NCI-H1436 (cell line): ENCODE data around the gene TUBAL3.
"Not testable (repeated sequence)": the region's sequence is repeated elsewhere in the genome, so short reads cannot be mapped to it uniquely, and the experiment has no call there.

Source experiments
- DNase-seq: peaks from one replicate; lab custom pipeline; 2025; lab: John Stamatoyannopoulos, UW

TUBAL3 gene

DNA sequence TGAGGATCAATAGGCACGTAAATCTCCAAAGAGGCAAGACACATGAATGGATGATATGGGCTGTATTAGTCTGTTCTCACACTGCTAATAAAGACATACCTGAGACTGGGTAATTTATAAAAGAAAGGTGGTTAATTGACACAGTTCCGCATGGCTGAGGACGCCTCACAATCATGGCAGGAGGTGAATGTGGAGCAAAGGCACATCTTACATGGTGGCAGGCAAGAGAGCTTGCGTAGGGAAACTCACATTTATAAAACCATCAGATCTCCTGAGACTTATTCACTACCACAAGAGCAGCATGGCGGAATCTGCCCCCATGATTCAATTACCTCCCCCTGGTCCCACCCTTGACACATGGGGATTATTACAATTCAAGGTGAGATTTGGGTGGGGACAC is 25.4 kb downstream of the TUBAL3 start:
- DNase-seq: not testable (repeated sequence)

DNA sequence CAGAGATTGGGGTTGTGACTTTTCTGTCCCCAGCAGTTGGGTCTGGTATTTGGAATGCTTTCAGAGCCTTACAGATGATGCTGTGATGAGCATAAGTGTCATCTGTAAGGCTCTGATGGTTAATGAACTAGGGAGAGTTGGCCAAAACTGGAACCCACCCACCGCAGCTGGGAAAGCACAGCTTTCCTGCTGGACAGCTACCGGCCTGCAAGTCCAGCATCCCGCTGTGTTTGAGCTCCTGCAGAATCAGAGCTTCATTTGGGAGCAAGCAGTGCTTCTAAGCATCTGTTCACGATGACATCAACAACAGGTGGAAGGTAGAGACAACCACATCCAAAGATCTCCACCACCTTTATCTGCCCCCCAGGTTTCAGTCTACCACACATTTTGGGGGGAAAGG is 28.2 kb downstream of the TUBAL3 start:
- no peak for DNase-seq

DNA sequence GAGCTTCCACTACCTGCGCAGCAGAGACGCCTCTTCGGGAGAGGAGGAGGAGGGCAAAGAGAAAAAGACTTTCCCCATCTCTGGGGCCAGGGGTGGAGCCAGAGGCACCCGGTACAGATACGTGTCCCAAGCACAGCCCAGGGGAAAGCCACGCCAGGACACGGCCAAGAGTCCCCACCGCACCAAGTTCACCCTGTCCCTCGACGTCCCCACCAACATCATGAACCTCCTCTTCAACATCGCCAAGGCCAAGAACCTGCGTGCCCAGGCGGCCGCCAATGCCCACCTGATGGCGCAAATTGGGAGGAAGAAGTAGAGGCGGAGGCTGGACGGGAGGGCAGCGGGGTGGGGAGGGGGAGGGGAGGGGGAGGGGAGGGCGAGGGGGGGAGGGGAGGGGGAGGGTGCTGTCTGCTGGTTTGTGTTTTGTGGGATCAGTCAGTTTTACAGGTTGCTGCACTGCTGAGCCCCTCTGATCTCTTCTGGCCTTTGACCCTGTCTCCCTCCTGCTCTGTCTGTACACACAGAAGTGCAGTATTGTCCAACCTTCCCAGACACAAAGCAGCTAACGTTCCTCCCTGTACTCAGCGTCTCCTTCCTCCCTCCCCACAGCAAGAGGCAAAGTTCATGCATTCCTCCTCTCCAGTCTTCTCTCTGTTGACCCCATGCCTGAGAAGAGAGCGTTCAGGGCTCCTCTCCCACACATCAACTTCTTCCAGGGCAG is 30.6 kb downstream of the TUBAL3 start:
- DNase-seq: no peak

DNA sequence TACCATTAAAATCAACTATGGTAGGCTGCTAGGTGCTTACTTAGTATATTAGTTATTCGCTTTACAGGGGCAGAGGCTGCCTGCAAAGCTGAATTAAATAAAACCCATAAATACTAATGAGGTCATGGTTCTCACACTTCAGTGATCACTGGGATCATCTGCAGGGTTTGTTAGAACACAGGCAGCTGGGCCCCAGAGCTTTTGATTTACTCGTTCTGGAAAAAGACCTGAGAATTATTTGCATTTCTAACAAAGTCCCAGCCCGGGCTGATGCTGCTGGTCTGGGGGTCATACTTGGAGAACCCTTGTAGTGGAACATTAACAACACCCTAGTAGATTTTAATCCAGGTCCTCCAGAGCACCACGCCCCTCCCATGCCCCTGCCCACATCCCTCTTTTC is 31.3 kb downstream of the TUBAL3 start:
- no peak for DNase-seq

DNA sequence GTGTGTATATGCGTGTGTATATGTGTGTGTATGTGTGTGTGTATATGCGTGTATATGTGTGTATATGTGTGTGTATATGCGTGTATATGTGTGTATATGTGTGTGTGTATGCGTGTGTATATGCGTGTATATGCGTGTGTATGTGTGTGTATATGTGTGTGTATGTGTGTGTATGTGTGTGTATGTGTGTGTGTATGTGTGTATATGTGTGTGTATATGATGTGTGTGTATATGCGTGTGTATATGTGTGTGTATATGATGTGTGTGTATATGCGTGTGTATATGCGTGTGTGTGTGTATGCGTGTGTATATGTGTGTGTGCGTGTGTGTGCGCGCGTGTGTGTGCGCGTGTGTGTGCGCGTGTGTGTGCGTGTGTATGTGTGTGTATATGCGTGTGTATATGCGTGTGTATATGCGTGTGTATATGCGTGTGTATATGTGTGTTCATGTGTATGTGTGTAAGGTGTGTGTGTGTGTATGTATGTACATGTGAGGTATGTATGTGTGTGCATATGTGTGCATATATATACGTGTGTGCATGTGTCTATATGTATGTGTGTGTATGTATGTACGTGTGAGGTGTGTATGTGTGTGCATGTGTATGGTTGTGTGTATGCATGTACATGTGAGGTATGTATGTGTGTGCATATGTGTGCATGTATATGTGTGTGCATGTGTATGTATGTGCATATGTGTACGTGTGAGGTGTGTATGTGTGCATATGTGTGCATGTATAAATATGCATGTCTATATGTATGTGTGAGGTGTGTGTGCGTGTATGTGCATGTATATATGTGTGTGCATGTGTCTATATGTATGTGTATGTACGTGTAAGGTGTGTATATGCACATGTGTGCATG is 33.9 kb downstream of the TUBAL3 start:
- DNase-seq: no peak

DNA sequence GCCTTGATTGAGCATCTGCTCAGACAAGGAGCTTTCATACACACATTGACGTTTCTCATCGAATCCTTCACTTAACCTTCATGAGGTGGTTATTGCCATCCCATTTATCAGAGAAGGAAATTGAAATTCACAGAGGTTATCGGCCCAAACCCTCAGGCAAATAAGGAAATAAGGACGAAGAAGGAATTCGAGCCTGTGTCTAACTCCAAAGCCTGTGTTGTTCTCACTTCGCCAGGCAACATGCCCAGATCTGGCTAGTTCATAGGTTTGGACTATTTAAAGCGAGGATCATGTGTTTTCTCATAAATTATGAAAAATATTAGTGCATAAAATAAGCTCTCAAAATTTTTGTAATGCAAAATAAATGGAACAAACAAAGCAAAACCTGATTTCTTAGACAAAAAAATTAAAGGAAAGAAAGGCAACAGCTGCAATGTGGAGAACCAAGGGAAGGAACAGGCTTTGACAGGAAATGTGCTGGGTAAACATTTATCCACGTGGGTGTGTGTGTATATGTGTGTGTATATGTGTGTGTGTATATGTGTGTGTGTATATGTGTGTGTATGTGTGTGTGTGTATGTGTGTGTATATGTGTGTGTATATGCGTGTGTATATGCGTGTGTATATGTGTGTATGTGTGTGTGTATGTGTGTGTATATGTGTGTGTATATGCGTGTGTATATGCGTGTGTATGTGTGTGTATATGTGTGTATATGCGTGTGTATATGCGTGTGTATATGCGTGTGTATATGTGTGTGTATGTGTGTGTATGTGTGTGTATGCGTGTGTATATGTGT is 35.1 kb downstream of the TUBAL3 start:
- DNase-seq: no peak

DNA sequence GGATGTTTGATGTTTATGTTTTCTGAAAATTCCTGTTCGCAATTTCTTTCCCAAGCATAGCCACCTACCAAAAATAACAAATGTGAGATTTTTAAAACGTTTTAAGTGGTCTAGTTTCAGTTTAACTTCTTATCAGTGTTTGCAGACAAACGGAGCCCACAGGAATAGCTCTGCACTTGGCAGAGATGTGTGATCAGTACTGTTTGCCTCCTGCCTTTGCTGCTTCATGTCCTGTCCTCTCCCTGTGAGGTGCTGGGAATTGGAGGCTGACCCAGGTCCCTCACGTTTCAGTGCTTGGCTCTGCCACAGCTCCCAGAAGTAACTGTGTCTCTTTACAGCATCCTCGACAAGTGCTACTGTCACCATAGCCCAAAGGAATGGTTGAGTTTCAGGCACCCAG is 38.7 kb downstream of the TUBAL3 start:
- no peak for DNase-seq

DNA sequence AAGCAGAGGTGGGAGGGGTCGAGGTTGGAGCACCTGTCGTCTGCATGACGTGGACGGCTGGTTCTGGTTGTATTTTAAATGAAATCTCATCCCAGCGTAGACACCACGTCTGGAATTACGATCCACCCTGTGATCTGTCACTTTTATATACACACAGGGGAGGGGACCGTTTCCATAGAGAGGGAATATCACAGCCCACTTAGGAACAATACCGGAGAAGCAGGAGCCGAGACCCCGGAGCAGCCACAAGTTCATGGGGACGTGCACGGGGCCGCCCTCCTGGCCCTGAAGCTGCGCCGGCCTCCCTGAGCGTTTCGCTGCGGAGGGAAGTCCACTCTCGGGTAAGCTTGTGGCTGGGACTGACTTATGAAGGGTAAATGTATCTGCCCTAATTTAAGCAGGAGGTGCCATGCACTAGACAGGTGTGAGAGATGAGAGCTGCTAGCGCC is 39.7 kb downstream of the TUBAL3 start, which contains the start of gene UCN3:
Gene UCN3, plus strand, starts transcription at position 77 of the 449 bp plus-strand sequence. CDS start 8,755 bp downstream, outside the sequence.
- peak; percentile 27 for DNase-seq

DNA sequence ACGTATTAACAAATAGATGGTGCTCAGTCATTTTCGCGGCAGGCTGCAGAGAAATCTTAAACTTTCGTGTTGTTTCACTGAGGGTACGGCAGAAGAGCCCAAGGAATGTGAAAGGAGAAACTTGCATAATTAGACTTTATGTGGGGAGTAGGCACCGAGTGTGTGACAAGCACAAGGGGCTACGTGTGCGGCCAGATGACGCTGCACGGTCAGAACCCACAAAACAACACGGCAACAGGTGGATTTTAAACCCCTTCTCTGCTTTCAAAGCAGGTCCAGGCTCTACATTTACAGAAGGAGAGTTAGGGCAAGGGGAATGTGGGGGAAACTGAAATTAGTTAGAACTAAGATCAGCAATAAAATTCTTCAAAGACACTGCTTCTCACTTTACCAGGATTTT is 40.3 kb downstream of the TUBAL3 start:
- DNase-seq: no peak

DNA sequence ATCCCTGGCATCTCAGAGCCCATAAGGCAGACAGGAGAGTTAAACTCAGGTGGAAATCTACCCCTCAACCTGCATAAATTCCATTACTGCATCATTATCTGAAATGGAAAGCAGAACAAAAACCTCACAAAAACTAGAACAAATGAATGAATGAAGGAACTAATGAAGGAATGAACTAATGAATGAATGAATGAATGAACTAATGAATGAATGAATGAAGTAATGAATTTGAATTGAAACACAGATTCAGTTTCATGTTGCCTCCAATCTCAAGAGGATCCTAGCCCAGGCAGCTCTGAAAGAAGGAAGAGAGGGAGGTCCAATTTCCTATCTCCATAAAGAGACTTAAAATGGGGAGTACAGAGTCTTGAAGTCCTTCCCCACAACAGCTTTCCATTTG is 41.8 kb downstream of the TUBAL3 start:
- DNase-seq: no peak

DNA sequence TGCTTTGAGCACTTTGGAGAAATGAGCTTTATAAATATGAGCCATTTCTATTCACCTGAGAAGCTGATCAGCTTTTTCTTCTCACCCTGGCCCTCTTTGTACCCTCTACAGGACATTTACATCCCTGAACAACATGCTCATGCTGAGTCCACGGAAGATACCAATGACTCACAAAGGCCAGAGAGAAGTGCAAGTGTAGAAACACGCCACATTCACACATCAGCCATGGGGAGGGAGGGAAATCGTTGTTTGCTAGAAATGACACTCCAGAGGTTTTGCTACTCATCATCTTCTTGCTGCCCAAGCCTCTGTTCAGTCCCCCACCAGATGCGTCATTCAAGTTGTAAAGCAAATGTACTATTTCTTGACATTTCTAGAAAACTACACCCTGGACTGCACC is 42.7 kb downstream of the TUBAL3 start:
- DNase-seq: no peak

DNA sequence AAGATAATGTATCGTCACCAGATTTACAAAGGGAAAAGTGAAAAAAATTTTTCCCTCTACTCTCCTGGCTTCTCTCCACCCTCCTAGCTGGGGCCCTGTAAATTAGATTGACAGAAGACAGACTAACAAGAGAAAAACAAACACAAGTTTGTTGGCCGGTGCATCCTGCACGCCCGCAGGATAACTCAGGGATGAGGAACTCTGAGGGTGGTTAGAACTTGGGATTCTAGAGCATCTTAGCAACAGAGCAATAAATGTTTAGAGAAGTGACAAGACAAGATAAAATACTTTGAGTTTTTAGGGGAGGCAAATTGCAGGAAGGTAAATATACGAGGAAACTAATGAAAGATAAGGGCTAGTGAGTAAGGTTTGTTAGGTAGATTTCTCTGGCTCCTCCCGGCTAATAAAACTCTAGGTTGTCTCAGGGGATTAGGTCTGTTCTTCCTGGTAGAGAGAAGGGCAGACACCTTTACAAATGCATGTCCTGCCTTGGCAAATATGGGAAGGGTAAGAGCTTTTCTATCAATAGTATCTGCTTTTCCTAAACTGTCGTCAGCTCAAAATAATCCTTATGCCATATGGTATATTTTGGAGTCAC is 44.2 kb downstream of the TUBAL3 start:
- DNase-seq: no peak

DNA sequence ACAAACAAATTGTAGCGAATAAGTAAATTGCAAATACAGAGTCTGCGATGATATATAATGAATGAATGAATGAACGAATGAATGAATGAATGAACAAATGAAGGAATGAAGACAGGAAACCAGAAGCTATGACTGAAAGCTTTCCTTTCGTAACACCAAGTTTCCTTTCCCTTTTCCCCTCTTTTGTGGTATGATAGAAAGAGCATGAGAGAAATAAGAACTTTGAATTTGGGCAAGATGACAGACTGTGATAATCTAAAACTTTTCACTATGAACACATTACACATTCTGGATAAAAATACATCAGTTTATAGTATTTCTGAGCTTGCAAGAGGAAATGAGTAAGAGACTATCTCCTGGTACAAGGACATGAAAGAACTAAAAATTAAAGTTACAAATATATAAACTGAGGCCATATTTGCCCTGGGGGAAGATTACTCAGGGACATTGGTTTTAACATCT is 48.3 kb downstream of the TUBAL3 start:
- DNase-seq: no peak

DNA sequence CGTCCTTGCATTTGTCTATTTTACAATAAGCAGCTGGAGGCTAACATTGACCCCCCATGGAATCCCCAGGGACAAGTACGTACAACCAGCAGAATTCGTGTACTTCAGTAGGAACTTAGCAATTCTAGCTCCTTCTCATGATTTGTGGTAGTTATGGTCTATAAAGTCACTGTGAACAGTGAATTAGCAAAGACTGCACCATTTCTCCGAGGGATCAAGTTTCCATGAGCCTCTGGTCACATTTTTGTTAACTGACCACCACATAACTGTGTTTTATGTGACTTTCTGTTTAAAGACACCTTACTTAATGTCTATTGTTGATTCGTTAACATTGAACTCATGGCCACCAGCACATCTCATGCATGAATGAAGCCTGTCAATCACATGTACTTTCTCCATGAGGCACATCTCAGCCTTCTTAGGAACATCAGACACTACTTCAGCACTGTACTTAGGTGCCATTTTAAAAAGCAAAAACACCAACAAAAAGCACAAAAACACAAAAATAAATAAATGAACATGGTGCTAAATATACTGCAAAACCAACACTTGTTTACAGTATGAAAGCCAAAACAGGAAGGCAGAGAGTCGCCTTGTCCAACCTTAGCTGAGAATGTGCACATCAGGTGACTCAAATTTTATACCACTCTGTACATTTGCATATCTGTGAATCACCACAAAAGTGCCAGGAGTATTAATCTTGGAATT is 48.9 kb downstream of the TUBAL3 start:
- DNase-seq: no peak

DNA sequence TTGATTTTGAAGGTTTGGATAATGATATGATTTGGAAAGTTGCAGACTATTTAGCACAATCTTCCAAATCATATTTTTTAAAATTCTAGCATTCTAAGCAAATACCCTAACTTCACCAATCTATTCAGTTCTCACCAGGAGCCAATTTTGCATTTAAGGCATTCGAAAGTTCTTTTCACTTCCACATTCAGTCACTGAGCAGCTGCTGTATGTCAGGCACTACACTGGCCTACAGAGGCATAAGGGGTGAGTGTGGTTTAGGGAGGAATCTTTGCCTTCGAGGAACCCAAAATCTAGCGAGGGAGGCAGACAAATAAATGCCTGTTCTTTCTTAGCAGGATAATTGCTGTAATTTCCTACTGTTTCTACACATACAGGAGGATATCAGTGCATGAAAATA is 50.6 kb downstream of the TUBAL3 start:
- no peak for DNase-seq

DNA sequence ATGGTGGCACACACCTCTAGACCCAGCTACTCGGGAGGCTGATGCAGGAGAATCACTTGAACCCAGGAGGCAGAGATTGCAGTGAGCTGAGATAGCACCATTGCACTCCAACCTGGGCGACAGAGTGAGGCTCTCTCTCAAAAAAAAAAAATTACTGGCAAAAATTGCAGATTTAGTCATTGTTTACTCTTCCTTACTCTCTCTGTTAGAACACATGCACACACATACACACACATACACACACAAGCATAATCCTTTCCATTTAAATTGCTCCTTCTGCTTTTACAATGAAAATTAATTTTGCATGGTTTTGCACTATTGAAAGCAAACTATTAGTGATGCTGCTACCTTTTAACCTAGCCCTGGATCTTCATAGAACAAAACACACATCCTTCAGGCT is 55.3 kb downstream of the TUBAL3 start:
- no peak for DNase-seq

DNA sequence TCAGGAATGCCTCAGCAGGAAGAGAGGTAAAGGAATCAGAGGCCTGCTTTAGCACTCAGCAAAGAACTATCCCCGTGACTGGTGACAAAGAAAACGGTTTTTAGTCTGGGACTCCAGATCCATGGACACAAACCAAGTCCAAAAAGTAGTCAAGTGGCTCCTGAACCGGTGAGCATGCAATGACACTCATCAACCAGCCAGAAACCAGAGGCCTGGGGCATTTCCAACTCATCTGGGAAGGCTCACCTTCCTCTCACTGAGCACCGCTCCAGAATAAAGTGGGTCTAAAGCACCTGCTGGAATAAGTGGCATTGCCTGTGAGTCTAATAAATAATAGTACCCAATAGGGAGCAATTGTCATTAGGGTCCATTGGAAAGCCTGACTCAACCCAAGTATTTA is 57.7 kb downstream of the TUBAL3 start:
- no peak for DNase-seq

DNA sequence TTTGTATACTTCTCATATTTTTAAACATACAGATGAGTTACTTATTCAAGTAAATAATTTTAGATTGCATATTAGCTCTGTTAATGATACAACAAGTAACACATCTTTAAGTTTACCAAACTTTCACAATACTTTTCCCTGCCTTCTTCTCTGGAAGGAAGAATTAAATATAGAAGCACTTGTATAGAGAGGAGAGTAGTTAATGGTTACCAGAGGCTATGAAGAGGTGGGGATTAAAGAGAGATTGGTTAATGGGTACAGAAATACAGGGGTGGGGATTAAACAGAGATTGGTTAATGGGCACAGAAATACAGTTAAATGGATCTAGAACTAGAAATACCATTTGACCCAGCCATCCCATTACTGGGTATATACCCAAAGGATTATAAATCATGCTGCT is 59.9 kb downstream of the TUBAL3 start:
- no peak for DNase-seq

DNA sequence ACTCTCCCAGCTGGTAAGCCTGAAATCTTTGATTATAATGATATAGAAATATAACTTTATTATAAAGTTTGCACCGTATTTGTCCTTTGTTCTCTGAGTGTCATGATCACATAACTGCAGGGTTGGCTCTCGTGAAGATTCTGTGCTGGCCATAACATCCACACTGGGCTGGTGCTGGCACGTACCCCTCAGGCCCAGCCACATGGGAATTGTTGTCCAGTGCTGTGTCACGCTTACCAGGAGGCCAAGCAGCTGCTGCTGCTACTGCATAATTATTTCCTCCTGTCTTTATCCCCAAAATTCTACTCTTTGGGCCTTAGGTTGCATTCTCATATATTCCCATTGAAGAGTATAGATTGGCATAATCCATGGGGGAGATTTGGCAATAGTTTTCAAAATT is 60.6 kb downstream of the TUBAL3 start:
- no peak for DNase-seq

DNA sequence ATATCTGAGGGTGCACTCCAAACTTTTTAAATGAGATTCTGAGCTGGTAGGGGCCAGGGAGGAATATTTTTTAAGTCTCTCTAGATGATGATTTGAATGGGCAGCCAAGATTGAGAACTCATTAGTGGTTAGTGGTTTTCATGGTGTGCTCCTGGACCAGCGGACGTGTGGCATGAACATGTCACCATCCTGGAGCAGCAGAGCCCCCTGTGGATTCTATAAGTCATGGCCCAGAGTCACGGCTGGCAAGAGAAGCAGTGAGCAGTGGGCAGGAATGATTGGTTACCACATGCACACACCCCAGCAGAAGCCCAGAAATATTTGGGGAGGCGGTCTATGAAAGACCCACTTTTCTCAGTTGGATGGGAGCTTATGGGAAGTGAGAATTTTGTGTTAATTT is 61.1 kb downstream of the TUBAL3 start:
- no peak for DNase-seq
